Fibroblast of mammary gland (primary cell): ENCODE measurements around the gene PDK4.

ENCODE experiments used
- DNase-seq: peaks from one replicate; pipeline ENCODE4 v3.0.0-alpha.2; 2010; ENCODE audit warnings: low read depth
- H3K4me3 ChIP-seq: 2 replicates; pipeline ENCODE4 v1.5.1; 2011; ENCODE audit warnings: low read depth, mild to moderate bottlenecking, low read length, moderate library complexity; ENCODE audit not compliant: control insufficient read depth
- TF ChIP-seq, protein P1 (sequence below): conservative IDR thresholded peaks from 2 replicates; pipeline ENCODE4 v1.5.1; 2011; ENCODE audit warnings: low read depth, low read length, inconsistent platforms; ENCODE audit not compliant: control insufficient read depth, insufficient read depth

The PDK4 gene

DNA sequence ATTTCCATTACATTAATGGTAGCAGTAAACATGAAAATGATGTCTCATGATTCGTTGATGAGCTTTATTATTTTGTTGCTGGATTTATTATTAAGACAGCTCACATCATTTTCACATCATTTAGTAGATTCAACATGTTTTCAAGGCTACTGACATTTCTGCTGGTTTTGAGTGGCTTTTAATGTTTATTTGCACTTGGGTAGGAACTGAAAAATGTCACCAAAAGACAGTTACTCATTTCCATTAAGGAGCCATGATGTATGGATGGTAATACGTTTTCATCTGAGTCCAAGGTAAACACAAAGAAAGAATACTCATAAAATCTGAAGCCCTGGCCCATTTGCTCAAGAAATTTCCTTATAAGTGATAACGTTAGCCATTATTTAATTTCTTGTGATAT lies 14.8 kb downstream of the PDK4 start:
- no peak for DNase-seq
- TF ChIP-seq, protein P1, sequence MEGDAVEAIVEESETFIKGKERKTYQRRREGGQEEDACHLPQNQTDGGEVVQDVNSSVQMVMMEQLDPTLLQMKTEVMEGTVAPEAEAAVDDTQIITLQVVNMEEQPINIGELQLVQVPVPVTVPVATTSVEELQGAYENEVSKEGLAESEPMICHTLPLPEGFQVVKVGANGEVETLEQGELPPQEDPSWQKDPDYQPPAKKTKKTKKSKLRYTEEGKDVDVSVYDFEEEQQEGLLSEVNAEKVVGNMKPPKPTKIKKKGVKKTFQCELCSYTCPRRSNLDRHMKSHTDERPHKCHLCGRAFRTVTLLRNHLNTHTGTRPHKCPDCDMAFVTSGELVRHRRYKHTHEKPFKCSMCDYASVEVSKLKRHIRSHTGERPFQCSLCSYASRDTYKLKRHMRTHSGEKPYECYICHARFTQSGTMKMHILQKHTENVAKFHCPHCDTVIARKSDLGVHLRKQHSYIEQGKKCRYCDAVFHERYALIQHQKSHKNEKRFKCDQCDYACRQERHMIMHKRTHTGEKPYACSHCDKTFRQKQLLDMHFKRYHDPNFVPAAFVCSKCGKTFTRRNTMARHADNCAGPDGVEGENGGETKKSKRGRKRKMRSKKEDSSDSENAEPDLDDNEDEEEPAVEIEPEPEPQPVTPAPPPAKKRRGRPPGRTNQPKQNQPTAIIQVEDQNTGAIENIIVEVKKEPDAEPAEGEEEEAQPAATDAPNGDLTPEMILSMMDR, result no peak
- no peak overlapping the region for H3K4me3 ChIP-seq

DNA sequence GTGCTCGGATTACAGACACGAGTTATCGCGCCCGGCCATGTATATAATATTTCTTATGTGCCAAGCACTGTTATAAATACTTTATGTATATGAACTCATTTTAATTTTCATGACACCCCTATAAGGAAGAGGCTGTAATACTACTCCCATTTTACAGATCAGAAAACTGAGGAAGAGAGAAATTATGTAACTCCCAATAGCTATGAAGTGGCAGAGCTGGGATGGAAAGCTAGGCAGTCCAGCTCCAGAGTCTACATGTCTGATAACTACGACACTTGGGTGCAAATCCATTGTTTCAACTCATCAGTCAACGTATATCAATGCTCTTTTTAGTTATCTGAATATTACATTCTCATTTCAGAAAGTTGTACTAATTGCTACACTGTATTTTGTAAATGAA lies 17.0 kb downstream of the PDK4 start:
- no peak overlapping the region for H3K4me3 ChIP-seq
- no peak for DNase-seq

DNA sequence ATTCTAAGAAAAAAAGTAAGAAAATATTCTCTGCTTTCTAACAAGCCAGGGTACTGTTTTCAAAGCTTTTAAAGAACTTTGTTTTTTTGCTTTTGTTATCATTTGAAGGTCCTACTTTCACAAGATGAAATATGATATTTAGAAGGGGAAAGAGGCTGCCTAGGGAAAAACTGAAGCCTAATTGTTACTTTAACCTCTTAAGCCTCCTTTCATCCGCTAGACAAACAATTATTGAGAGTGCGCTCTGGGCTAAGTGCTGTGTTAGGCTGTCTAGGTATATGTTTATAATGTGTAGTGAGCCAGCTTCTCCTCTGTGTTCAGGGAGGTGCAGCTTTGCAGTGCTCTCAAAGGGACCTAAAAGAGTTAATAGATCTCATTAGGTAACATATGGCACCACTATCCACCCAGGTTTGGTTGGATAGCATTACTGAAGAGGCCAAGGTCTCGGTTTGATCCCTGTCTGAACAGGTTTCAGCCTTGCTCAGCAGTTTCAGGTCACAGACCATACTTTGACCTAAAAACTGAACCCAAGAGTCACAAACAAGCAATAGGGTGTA lies 17.9 kb downstream of the PDK4 start:
- no peak for DNase-seq
- TF ChIP-seq, protein P1, result no peak
- H3K4me3 ChIP-seq, result no peak overlapping the region

More for the DNA sequence above, 17.0 kb downstream of the PDK4 start:
- TF ChIP-seq, protein P1, result no peak

DNA sequence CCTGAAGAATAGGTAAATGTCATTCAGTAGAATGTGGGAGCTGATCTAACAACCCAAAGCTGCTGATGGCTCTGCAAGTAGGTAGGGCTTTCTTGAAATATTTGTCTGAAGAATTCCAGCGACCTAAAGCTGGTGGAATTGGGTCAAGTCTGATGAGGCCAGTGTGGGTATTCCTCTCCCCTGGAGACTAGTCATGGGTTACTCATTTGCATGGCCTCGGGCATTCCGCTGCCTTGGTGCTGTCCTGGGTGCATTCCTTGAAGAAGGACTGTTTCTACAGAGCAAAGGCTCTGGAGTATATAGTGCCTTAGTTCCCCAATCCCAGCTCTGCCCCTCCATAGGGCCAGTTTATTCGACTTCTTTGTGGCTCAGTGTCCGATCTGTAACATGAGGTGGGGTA lies 19.2 kb downstream of the PDK4 start:
- H3K4me3 ChIP-seq, result no peak overlapping the region
- no peak for DNase-seq
- TF ChIP-seq, protein P1, result no peak

DNA sequence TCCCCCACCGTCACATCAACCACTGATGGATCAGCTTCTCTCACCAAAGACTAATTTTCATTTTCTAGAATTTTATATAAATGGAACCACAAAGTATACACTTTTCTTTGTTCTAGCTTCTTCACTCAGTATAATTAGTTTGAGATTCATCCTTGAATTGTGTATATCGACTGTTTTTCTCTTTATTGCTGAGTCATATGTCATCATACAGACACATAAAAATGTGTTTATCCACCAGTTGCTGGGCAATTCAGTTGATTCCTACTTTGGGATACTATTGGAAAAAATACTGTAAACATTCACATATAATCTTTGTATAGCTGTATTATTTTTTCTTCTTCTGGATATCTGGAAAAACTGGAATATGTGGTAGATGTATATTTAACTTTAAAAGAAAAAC lies 26.6 kb downstream of the PDK4 start:
- H3K4me3 ChIP-seq, result no peak overlapping the region
- peak; percentile 12 for DNase-seq
- TF ChIP-seq, protein P1, result no peak

DNA sequence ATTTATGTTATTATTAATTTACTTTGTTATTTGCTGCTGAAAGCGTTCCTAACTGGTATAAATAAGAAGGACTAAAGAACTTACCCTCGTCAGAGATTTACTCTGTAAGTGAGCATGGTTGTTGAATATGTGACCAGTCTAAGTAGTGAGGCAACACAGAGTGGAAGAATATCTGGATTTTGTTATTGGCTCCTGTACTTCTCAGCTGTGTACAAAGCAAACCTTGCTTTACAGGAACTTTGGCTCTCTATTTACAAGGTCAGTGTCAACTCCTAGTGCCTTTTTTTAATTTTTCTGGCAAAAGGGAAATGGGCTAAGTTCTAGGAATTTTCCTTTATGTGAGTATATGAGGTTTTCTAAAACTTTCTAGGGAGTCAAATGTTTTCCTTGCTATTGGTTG lies 35.6 kb downstream of the PDK4 start:
- TF ChIP-seq, protein P1, result no peak
- no peak overlapping the region for H3K4me3 ChIP-seq
- DNase-seq, result no peak

DNA sequence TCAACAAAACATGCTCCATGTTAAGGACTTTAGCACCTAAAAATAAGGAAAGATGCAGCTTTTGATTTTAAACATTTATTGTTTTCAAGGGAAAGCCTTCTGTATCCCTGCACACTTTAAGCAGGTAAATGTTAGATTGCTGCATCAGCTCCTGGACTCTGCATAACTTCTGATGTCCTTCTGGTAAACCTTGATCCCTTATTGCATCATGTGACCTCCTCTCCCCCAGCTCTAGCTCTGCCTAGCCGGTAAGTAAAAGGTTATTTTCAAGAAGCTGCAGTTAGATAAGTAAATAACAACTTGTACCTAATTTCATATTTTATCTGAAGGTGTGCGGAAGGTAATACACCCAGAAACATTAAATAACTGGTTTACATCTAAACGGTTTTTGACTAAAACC lies 37.5 kb downstream of the PDK4 start:
- TF ChIP-seq, protein P1, result no peak
- no peak for DNase-seq
- H3K4me3 ChIP-seq, result no peak overlapping the region
